Measurements from ENCODE around the gene SMO. TPM values are rescaled to one million over a fixed set of nuclear protein-coding genes. Genes with fewer than 3 reads are reported as not detected.
A peak's percentile ranks its signal among the peaks of the same experiment; 100 is the strongest.

Gene SMO
- total and polyA plus RNA-seq, 9 of the 15 experiments (the other 6 are each of a cell fraction or from before 2014, with no cell fraction given), result 0.05 to 0.13 (median 0.10) TPM; not detected in 5

DNA sequence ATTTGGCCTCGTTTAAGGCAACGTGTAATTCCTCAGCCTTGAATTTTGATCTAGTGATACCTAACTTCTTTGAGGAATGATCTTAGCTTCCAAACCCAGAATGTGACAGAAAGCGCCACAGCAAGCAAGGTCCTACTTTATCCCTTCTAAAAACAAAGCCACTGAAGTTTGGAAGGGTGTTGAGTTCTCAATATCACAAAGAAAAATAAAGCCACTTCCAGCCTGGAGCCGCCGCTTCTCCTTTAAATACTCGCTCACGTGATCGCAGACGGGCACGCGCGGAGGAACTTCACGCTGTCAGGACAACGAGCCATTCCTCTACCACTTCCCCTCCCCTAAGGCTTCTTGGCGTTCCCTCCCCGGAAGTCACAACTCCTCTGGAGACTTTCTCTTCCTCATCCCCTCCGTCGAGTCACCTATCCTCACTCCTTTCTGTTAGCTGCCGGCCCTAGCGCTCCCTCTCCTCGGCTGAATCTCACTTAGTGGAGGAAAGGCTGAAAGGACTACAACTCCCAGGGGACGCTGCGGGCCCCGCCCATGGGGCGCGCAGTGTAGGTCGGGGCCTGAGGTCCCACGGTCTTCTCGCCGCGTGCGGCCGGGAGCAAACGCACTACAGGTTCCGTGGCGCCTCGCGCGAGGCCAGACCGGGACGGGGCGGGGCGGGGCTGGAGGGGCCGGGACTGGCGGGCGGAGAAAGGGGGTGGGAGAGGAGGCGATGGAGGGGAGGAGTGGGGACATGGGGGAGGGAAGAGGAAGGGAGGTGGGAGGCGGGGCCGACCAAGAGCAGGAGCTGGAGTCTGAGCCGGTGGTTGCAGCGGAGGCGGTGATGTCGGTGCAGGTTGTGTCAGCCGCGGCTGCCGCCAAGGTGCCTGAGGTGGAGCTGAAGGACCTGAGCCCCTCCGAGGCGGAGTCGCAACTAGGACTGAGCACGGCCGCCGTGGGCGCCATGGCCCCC, 36.1 kb downstream of the SMO start, which contains the start of gene AHCYL2 (continued):
- TF ChIP-seq, protein P1, sequence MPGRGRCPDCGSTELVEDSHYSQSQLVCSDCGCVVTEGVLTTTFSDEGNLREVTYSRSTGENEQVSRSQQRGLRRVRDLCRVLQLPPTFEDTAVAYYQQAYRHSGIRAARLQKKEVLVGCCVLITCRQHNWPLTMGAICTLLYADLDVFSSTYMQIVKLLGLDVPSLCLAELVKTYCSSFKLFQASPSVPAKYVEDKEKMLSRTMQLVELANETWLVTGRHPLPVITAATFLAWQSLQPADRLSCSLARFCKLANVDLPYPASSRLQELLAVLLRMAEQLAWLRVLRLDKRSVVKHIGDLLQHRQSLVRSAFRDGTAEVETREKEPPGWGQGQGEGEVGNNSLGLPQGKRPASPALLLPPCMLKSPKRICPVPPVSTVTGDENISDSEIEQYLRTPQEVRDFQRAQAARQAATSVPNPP (IDR thresholded peaks at IDR 0.05; ENCODE audit: borderline replicate concordance, insufficient read depth, insufficient read length), result no peak
- TF ChIP-seq ZNF146 (CRISPR knock-in tag; IDR thresholded peaks at IDR 0.05; ENCODE audit: unreplicated experiment) (no peak), RBM17 (IDR thresholded peaks at IDR 0.05; ENCODE audit: borderline replicate concordance, low read depth, low read length) (no peak), RAD51 (IDR thresholded peaks at IDR 0.05; ENCODE audit: borderline replicate concordance, low read depth) (peak; percentile 96), NFE2 (IDR thresholded peaks at IDR 0.05; ENCODE audit: low read depth) (peak; percentile 37), TEAD1 (CRISPR knock-in tag; IDR thresholded peaks at IDR 0.05) (peak; percentile 84 to 85), MEF2D (tag; conservative IDR thresholded peaks at IDR 0.05; ENCODE audit: low read depth) (peak; percentile 68; the same call in 1 of the 2 replicates), ZNF644 (tag; IDR thresholded peaks at IDR 0.05; ENCODE audit: low read depth) (peak; percentile 99), U2AF1 (optimal IDR thresholded peaks at IDR 0.05; ENCODE audit: low read depth, low read length) (peak; percentile 33), TOE1 (IDR thresholded peaks at IDR 0.05; ENCODE audit: borderline replicate concordance) (peak; percentile 99), TOE1 (CRISPR knock-in tag; IDR thresholded peaks at IDR 0.05; ENCODE audit: borderline replicate concordance, low read depth) (peak; percentile 60; the same call in 1 of the 2 replicates), ZSCAN29 (IDR thresholded peaks at IDR 0.05) (no peak), ZBTB34 (CRISPR knock-in tag; IDR thresholded peaks at IDR 0.05) (no peak), SMARCA4 (IDR thresholded peaks at IDR 0.05) (peak; percentile 25; the same call in 1 of the 2 replicates), ELF2 (CRISPR knock-in tag; IDR thresholded peaks at IDR 0.05) (peak; percentile 69)
- TF ChIP-seq, protein P2, sequence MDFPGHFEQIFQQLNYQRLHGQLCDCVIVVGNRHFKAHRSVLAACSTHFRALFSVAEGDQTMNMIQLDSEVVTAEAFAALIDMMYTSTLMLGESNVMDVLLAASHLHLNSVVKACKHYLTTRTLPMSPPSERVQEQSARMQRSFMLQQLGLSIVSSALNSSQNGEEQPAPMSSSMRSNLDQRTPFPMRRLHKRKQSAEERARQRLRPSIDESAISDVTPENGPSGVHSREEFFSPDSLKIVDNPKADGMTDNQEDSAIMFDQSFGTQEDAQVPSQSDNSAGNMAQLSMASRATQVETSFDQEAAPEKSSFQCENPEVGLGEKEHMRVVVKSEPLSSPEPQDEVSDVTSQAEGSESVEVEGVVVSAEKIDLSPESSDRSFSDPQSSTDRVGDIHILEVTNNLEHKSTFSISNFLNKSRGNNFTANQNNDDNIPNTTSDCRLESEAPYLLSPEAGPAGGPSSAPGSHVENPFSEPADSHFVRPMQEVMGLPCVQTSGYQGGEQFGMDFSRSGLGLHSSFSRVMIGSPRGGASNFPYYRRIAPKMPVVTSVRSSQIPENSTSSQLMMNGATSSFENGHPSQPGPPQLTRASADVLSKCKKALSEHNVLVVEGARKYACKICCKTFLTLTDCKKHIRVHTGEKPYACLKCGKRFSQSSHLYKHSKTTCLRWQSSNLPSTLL (IDR thresholded peaks at IDR 0.05), result no peak
- TF ChIP-seq, protein P3, sequence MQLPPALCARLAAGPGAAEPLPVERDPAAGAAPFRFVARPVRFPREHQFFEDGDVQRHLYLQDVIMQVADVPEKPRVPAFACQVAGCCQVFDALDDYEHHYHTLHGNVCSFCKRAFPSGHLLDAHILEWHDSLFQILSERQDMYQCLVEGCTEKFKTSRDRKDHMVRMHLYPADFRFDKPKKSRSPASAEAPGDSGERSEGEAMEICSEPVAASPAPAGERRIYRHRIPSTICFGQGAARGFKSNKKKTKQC (CRISPR knock-in tag; IDR thresholded peaks at IDR 0.05), result peak; percentile 95; the same call in 1 of the 2 replicates

Data from K562 (cell line).